ENCODE measurements around the gene LRMDA.

Gene LRMDA

GRCh38 chr10:76442113-76442512, 1010.7 kb downstream of the LRMDA start:
- no peak for DNase-seq (ENCODE audit: low spot score)

GRCh38 chr10:76444034-76444800, 1012.8 kb downstream of the LRMDA start:
- DNase-seq (ENCODE audit: low spot score), result no peak

- DNase-seq (ENCODE audit: low spot score), result no peak
Observed at GRCh38 chr10:76447578-76447977, 1016.2 kb downstream of the LRMDA start.

- no peak for DNase-seq (ENCODE audit: low spot score)
Observed at GRCh38 chr10:76451911-76452310, 1020.5 kb downstream of the LRMDA start.

DNA sequence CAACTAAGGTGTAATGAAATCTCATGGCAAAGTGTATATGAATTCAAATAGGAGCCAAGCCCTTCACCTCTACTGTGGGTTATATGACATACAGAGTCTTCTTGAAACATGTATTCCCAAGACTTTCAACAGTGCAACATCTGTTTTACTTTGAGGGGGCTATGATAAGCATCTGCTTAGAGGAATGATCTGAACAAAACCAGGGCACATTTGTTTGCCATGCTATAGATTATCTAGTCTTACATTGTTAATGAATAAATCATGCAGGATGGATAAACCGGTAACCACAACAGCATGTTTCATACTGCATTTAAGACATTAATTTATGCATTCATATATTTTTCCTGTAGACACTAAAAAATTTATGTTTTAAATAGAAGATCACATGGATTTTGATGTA, 1021.9 kb downstream of the LRMDA start:
- DNase-seq (ENCODE audit: low spot score), result no peak

- no peak for DNase-seq (ENCODE audit: low spot score)
Observed at GRCh38 chr10:76453997-76454396, 1022.6 kb downstream of the LRMDA start.

GRCh38 chr10:76454506-76455140, 1023.2 kb downstream of the LRMDA start:
- no peak for DNase-seq (ENCODE audit: low spot score)

DNA sequence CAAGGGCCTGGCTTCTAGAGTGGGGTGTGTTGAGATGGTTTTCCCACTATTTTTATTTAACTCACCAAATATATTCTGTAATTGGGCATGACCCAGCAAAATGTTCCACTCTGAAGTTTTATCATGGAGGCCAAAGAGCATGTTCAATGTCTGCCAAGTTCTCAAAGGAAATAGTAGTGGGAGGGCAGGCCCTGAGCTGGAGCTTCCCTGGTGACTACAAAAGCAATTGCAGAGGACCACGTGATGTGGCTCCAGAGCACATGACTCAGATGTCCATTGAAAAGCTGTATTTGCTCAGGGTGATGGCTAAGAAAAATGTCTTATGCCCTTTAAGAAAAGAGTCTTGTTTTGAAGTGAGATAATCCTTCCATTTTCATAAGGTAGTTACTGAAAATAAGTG, 1024.8 kb downstream of the LRMDA start:
- DNase-seq (ENCODE audit: low spot score), result no peak

DNA sequence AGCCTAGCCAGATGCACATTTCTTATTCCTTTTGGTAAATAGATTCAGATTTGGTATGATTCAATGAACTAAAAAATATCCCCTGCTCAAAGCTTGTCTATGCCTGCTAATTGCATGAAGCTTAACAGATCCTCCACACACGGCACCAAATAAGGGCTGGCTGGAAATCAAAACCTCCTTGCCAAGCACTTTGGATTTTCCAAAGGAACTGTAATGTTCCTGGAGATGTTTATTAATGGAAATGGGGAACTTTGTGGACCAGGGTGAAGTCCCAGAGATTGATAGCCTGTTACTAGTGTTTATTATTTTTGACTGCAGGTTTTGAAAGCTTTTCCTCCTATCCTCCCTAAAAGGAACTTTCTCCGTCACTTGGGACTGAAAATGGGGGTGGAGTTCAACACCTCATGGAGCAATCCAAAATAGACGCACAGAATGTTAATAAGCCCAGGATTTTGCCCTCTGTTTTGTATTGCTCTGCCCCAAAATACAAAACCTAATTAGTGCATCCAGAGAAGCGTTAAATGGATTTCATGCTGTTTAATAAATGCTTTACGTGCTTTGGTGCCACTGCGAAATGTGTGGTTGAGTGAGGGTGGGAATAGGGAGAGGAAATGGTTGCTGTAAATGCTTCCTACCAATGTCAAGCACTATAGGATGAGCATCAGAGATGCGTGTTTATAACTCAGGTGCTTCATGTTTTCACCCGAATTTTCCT, 1027.7 kb downstream of the LRMDA start:
- DNase-seq (ENCODE audit: low spot score), result no peak

- no peak for DNase-seq (ENCODE audit: low spot score)
Observed at GRCh38 chr10:76461024-76461423, 1029.6 kb downstream of the LRMDA start.

DNA sequence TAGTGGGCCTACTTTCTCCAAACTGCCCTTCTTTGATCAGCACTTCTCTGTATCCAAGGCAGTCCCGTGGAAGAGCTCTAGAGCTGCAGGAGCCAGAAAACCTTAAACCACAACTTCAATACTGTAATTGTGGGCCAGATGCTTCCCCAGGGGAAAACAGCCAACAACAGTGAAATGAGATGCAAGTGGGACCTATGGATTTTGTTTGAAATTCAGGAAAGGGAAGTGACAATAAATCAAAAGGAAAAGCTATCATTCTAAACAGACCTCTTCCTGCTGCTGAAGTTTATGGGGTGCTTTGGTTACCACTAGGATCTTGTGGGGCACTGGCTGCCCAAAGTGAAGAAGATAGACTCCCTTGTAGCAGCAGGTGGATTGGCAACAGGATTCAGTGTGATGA, 1031.7 kb downstream of the LRMDA start:
- no peak for DNase-seq (ENCODE audit: low spot score)

DNA sequence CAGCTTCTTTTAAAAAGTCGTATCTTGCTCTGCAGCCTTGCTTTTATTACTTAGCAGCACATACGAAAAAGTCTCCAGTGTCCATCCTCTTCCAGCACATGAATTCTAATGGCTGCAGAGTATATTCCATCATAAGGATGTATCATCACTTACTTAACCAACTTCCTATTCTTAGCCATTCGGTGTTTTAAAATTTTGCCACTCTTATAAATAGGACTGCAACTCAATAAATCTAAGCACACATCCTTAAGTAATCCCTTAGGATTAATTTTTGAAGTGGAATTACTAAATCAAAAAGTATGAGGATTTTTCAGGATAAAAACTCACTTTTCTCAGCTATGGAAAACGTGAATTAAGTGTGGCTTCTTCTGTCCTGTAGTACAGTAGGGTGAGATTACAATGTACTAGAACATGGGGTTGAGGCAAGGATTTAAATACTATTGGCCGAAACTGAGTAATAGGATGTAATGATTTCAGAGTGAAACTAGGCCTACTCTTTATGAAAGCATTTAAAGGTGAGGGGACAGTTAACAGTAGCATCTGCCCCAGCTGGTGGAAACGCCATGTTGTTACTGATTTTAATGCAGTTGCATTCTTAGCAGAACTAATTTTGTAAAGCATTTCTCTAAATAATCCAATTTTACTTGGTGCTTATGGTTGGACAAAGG, 1035.5 kb downstream of the LRMDA start:
- DNase-seq (ENCODE audit: low spot score), result no peak

- DNase-seq (ENCODE audit: low spot score), result no peak
Observed at GRCh38 chr10:76469675-76470074, 1038.3 kb downstream of the LRMDA start.

DNA sequence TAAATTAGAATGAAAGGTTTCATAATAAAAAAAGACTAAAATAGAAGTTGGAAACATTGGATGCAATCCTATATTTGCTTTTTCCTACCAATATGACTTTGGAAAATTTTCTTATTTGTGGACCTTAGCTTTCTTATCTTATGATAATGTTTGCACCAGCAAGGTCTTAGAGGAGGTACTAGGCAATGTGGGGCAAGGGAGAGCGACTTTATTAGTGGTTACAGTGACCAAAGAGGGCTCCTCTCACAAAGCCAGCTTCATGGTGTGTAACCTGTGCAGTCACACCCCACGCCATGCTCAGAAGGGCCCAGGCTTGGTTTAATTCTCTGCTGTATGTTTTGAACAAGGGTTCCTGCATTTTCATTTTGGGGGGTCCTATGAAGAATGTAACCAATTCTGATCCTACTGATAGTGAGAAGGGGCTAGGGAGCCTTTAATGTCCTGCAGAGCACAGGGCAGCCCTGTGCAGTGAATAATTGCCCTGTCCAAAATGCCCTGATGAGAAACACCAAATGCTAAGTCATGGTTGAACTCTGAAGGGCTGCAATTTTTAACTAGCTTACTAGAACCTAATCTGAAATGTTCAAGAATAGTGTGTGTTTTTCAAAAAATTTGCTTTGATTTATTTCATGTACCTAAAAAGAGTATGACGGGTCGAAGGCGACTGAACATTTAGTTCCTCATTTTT, 1047.8 kb downstream of the LRMDA start:
- DNase-seq (ENCODE audit: low spot score), result no peak

GRCh38 chr10:76481178-76481577, 1049.8 kb downstream of the LRMDA start:
- DNase-seq (ENCODE audit: low spot score), result no peak

DNA sequence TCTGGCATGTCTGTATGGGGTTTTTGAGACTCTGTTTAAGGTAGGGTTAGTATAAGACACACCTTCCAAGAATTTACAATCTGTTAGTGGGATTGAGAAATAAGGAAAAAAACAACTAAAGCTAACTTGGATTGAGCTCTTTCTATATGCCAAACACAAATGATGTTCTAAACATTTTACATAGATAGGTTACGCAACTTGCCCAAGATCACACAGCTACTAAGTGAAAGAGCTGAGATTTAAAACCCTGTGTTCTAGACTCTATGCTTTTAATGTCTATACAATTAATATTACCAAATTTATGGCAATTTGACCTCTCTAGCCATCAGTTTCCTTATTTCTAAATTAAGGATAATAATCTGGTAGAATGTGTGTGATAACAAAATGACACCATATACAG, 1056.2 kb downstream of the LRMDA start:
- no peak for DNase-seq (ENCODE audit: low spot score)

- DNase-seq (ENCODE audit: low spot score), result no peak
Observed at GRCh38 chr10:76488602-76489001, 1057.2 kb downstream of the LRMDA start.

DNA sequence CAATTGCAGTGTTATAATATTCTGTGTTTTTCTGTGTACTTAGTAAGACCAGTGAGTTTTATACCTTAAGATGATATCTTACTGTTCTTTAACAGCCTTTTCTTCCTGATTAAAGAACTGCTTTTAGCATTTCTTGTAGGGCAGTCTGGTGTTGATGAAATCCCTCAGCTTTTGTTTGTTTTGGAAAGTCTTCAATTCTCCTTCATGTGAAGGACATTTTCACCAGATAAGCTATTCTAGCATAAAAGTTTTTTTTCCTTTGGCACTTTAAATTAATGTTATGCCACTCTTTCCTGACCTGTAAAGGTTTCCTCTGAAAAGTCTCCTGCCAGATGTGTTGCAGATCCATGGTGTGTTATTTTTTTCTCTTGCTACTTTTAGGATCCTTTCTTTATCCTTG, 1059.8 kb downstream of the LRMDA start:
- no peak for DNase-seq (ENCODE audit: low spot score)

DNA sequence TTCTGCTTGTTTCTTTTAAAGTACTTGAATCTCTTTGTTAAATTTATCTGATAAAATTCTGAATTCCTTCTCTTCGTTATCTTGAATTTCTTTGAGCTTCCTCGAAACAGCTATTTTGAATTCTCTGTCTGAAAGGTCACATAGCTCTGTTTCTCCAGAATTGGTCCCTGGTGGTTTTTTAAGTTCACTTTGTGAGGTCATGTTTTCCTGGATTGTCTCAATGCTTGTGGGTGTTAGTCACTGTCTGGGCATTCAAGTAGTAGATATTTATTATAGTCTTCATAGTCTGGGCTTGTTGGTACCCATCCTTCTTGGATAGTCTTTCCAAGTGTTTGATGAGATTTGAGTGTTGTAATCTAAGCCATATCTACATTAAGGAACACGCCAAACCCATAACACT, 1060.6 kb downstream of the LRMDA start:
- no peak for DNase-seq (ENCODE audit: low spot score)

DNA sequence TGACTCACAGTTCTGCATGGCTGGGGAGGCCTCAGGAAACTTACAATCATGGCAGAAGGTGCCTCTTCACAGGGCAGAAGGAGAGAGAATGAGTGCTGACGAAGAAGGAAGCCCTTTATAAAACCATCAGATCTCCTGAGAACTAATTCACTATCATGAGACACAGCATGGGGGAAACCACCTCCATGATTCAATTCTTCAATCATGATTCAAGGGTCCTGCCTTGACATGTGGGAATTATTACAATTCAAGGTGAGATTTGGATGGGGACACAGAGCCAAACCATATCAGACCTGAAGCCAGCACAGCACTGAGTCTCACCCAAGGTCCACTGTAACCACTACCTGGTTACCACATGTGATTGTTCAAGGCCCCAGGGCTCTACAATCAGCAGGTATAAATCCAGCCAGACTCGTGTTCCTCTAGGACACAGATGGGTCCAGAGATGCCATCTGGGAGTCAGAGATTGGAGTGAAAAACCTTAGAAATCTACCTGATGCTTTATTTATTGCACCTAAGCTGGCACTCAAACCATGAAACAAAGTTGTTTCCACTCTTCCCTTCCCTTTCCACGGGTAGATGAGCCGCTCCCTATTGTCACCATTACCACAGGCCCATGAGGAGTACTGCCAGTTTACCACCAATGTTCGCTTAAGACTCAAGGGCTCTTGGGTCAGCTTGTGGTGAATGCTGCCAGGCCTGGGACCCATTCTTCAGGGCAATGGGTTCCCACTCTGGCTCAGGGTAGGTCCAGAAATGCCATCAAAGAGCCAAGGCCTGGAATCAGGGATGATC, 1061.5 kb downstream of the LRMDA start:
- no peak for DNase-seq (ENCODE audit: low spot score)

GRCh38 chr10:76497666-76498065, 1066.2 kb downstream of the LRMDA start:
- no peak for DNase-seq (ENCODE audit: low spot score)

Data from putamen (tissue), 1 donor.